ENCODE results near the gene STK11IP. TPM values are rescaled to one million over a fixed set of nuclear protein-coding genes. Genes with fewer than 3 reads are reported as not detected.

The STK11IP gene
- total and polyA plus RNA-seq, 7 donors: 5.5 to 13.3 (median 9.0) TPM

GRCh38 chr2:219619235-219619634 lies 21.6 kb downstream of the STK11IP start:
- intact Hi-C loops (cut with DNase I): no loop called here
- no peak for DNase-seq
- peaks cover 0 to 18% of the 10 kb centered on the region in 2 donors for H3K36me3 ChIP-seq (ENCODE audit: insufficient read depth in 1 of 2, low read depth in 1 of 2)
- H3K27me3 ChIP-seq (ENCODE audit: insufficient read depth in 3 of 3, low read length in 2 of 3): no peaks in the 10 kb centered on the region
- WGBS, 3 donors: 64 to 75% (median 68%) methylated on average over 4 of the region's 4 CpGs
- H3K27ac ChIP-seq: no peak overlapping the region
- no peak for ATAC-seq
- no peak for TF ChIP-seq CTCF (IDR thresholded peaks at IDR 0.05)
- no peak overlapping the region for H3K4me3 ChIP-seq
- H3K9me3 ChIP-seq: no peaks in the 10 kb centered on the region
- H3K4me1 ChIP-seq: no peaks in the 10 kb centered on the region

- 77 to 86% (median 77%) methylated on average over 6 of the region's 6 CpGs for WGBS, 3 donors
- Histone ChIP-seq H3K27me3 (ENCODE audit: insufficient read depth in 3 of 3, low read length in 2 of 3) (no peaks in the 10 kb centered on the region), H3K4me3 (no peak overlapping the region), H3K9me3 (no peaks in the 10 kb centered on the region), H3K36me3 (ENCODE audit: insufficient read depth in 1 of 2, low read depth in 1 of 2) (peaks cover 0 to 7% of the 10 kb centered on the region in 2 donors), H3K4me1 (no peaks in the 10 kb centered on the region), H3K27ac (no peak overlapping the region)
- TF ChIP-seq CTCF (IDR thresholded peaks at IDR 0.05): no peak
- DNase-seq (no peak), ATAC-seq (no peak)
- intact Hi-C loops (cut with DNase I): no loop called here
Observed at GRCh38 chr2:219620546-219620945, 22.9 kb downstream of the STK11IP start.

GRCh38 chr2:219621935-219622334 lies 24.3 kb downstream of the STK11IP start:
- Histone ChIP-seq H3K4me1 (no peaks in the 10 kb centered on the region), H3K9me3 (no peaks in the 10 kb centered on the region), H3K36me3 (ENCODE audit: insufficient read depth in 1 of 2, low read depth in 1 of 2) (no peaks in the 10 kb centered on the region), H3K27me3 (ENCODE audit: insufficient read depth in 3 of 3, low read length in 2 of 3) (no peaks in the 10 kb centered on the region), H3K27ac (no peak overlapping the region), H3K4me3 (no peak overlapping the region)
- ATAC-seq (no peak), DNase-seq (no peak)
- intact Hi-C loops (cut with DNase I): no loop called here
- WGBS, 3 donors: 81 to 88% (median 84%) methylated on average over 4 of the region's 4 CpGs
- TF ChIP-seq CTCF (IDR thresholded peaks at IDR 0.05): no peak

GRCh38 chr2:219622472-219622871 lies 24.8 kb downstream of the STK11IP start:
- Histone ChIP-seq H3K36me3 (ENCODE audit: insufficient read depth in 1 of 2, low read depth in 1 of 2) (no peaks in the 10 kb centered on the region), H3K4me1 (no peaks in the 10 kb centered on the region), H3K4me3 (no peak overlapping the region), H3K27ac (no peak overlapping the region), H3K27me3 (ENCODE audit: insufficient read depth in 3 of 3, low read length in 2 of 3) (no peaks in the 10 kb centered on the region), H3K9me3 (no peaks in the 10 kb centered on the region)
- TF ChIP-seq CTCF (IDR thresholded peaks at IDR 0.05): no peak
- intact Hi-C loops (cut with DNase I): no loop called here
- ATAC-seq (no peak), DNase-seq (no peak)
- WGBS, 3 donors: 91 to 96% (median 91%) methylated on average over 2 of the region's 2 CpGs

- intact Hi-C loops (cut with DNase I): no loop called here
- WGBS, 3 donors: 83 to 85% (median 85%) methylated on average over 6 of the region's 6 CpGs
- no peaks in the 10 kb centered on the region for H3K27me3 ChIP-seq (ENCODE audit: insufficient read depth in 3 of 3, low read length in 2 of 3)
- H3K4me3 ChIP-seq: no peak overlapping the region
- no peak for TF ChIP-seq CTCF (IDR thresholded peaks at IDR 0.05)
- H3K27ac ChIP-seq: no peak overlapping the region
- ATAC-seq: no peak
- H3K36me3 ChIP-seq (ENCODE audit: insufficient read depth in 1 of 2, low read depth in 1 of 2): no peaks in the 10 kb centered on the region
- no peaks in the 10 kb centered on the region for H3K4me1 ChIP-seq
- no peaks in the 10 kb centered on the region for H3K9me3 ChIP-seq
- DNase-seq: no peak
Observed at GRCh38 chr2:219624565-219624964, 26.9 kb downstream of the STK11IP start.

Data from psoas muscle (tissue), 8 donors.